Fibroblast of mammary gland (primary cell): Measurements from ENCODE around the gene RAN.

ENCODE experiments used
- DNase-seq: peaks from one replicate; pipeline ENCODE4 v3.0.0-alpha.2; 2010; ENCODE audit warnings: low read depth
- H3K4me3 ChIP-seq: 2 replicates; pipeline ENCODE4 v1.5.1; 2011; ENCODE audit warnings: low read depth, mild to moderate bottlenecking, low read length, moderate library complexity; ENCODE audit not compliant: control insufficient read depth
- CTCF ChIP-seq: conservative IDR thresholded peaks from 2 replicates; pipeline ENCODE4 v1.5.1; 2011; ENCODE audit warnings: low read depth, low read length, inconsistent platforms; ENCODE audit not compliant: control insufficient read depth, insufficient read depth

The RAN gene

GRCh38 chr12:130830246-130830551, 41.7 kb upstream of the RAN start:
- TF ChIP-seq CTCF, result no peak
- DNase-seq, result no peak
- H3K4me3 ChIP-seq, result no peak overlapping the region

- no peak for TF ChIP-seq CTCF
- H3K4me3 ChIP-seq, result no peak overlapping the region
- DNase-seq, result no peak
Observed at GRCh38 chr12:130831246-130831645, 40.6 kb upstream of the RAN start.

GRCh38 chr12:130831876-130832405, 39.9 kb upstream of the RAN start:
- DNase-seq, result no peak
- TF ChIP-seq CTCF, result no peak
- no peak overlapping the region for H3K4me3 ChIP-seq

GRCh38 chr12:130832561-130833209, 39.2 kb upstream of the RAN start:
- peak; percentile 83 for DNase-seq
- TF ChIP-seq CTCF, result no peak
- H3K4me3 ChIP-seq, result no peak overlapping the region

DNA sequence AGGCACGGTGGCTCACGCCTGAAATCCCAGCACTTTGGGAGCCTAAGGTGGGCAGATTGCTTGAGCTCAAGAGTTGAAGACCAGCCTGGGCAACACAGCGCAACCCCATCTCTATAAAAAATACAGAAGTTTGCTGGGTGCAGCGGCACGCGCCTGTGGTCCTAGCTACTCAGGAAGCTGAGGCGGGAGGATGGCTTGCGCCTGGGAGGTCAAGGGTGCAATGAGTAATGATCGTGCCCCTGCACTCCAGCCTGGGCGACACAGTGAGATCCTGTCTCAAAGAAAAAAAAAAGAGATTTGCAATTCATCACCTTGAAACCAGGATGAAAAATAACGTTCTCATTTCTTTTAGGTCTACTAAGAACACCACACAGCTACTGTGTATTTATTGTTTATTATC, 36.9 kb upstream of the RAN start:
- no peak overlapping the region for H3K4me3 ChIP-seq
- TF ChIP-seq CTCF, result no peak
- no peak for DNase-seq

- TF ChIP-seq CTCF, result no peak
Observed at GRCh38 chr12:130835436-130835835, 36.4 kb upstream of the RAN start.

More at GRCh38 chr12:130835436-130835835, 36.4 kb upstream of the RAN start:
- H3K4me3 ChIP-seq, result no peak overlapping the region
- no peak for DNase-seq
